DND-41 (cell line): ENCODE data around the gene RHOJ.

Experiments used
- ATAC-seq: fragments of 200-7000 bp; cut with Tn5 transposase; 3 replicates; pipeline ENCODE4 v1.9.1; 2021; ENCODE audit warnings: low read depth; ENCODE audit not compliant: insufficient read depth
- DNase-seq: peaks from one replicate; pipeline ENCODE4 v3.0.0-alpha.2; 2020
- H2AFZ ChIP-seq: 2 replicates; pipeline ENCODE4 v1.6.0; 2012; ENCODE audit warnings: low read depth, low read length
- H3K27ac ChIP-seq: 2 replicates; pipeline ENCODE4 v1.5.1; 2012; ENCODE audit warnings: low read length, inconsistent platforms
- H3K27me3 ChIP-seq: fragments of 200-600 bp; sonication (generic); 2 replicates; pipeline ENCODE4 v1.6.0; 2012; ENCODE audit warnings: low read length, mild to moderate bottlenecking, inconsistent platforms; ENCODE audit not compliant: insufficient read depth, poor library complexity
- H3K36me3 ChIP-seq: 2 replicates; pipeline ENCODE4 v1.5.1; 2012; ENCODE audit warnings: low read length, inconsistent platforms; ENCODE audit not compliant: insufficient read depth
- H3K4me1 ChIP-seq: 2 replicates; pipeline ENCODE4 v1.5.1; 2012; ENCODE audit warnings: mild to moderate bottlenecking, low read length; ENCODE audit not compliant: insufficient read depth
- H3K4me2 ChIP-seq: 2 replicates; pipeline ENCODE4 v1.6.0; 2012; ENCODE audit warnings: mild to moderate bottlenecking, moderate library complexity, low read length, inconsistent platforms; ENCODE audit not compliant: insufficient read depth
- H3K4me3 ChIP-seq, 2 experiments: fragments of 200-600 bp in 1 of 2; shearing (Covaris generic) in 1 of 2; 2 replicates each; pipeline ENCODE4 v1.5.1; 2012 to 2016; ENCODE audit warnings: inconsistent platforms in 2 of 2, low read length in 2 of 2, mild to moderate bottlenecking in 2 of 2, low read depth in 1 of 2, moderate library complexity in 1 of 2
- H3K79me2 ChIP-seq: 2 replicates; pipeline ENCODE4 v1.6.0; 2012; ENCODE audit warnings: low read length, inconsistent platforms; ENCODE audit not compliant: insufficient read depth
- H3K9ac ChIP-seq: 2 replicates; pipeline ENCODE4 v1.6.0; 2012; ENCODE audit warnings: low read depth, mild to moderate bottlenecking, inconsistent platforms, low read length, moderate library complexity
- H3K9me3 ChIP-seq: 2 replicates; pipeline ENCODE4 v1.5.1; 2012; ENCODE audit warnings: low read length, moderate library complexity, mild to moderate bottlenecking, inconsistent platforms; ENCODE audit not compliant: insufficient read depth, severe bottlenecking
- H4K20me1 ChIP-seq: 2 replicates; pipeline ENCODE4 v1.6.0; 2012; ENCODE audit warnings: low read length; ENCODE audit not compliant: insufficient read depth
- EZH2 ChIP-seq: IDR thresholded peaks from 3 replicates; pipeline ENCODE4 v1.6.1; 2012; ENCODE audit warnings: borderline replicate concordance, low read depth, mild to moderate bottlenecking, moderate library complexity, low read length, inconsistent platforms; ENCODE audit not compliant: severe bottlenecking
- TF ChIP-seq, protein P1 (sequence below): IDR thresholded peaks from 2 replicates; pipeline ENCODE4 v1.5.1; 2012; ENCODE audit warnings: borderline replicate concordance, low read length, moderate library complexity, mild to moderate bottlenecking; ENCODE audit not compliant: poor library complexity, severe bottlenecking; ENCODE audit errors: extremely low read depth

The RHOJ gene

DNA sequence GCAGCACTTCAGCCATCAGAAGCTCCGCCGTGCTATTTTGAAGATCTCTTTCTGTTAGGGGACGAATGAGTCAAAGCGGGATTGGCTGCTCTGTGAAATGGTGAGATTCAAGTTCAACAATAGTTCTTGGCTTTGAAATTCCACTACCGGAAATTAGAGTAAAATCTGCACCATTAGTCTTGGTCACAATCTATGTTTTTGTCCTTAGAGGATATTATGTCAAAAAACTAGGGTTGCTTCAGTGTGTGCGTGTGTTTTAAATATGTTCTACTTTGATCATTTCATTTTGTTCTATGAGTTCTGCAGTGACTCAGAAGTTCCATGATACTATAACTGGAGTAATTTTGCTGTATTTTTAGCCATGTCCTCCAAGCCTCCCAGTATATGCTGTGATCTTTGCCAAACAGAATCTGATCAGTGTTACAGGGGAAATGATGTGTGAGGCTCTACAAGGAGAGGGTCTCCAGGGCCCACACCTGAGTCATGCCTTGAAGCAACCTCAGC is 91.9 kb downstream of the RHOJ start:
- Histone ChIP-seq H3K79me2 (no peaks in the 10 kb centered on the region), H3K4me3 (no peak overlapping the region), H3K27me3 (no peaks in the 10 kb centered on the region), H2AFZ (no peak overlapping the region), H3K36me3 (no peaks in the 10 kb centered on the region), H3K27ac (no peak overlapping the region), H3K9ac (no peak overlapping the region), H4K20me1 (no peaks in the 10 kb centered on the region), H3K4me2 (no peak overlapping the region), H3K4me1 (no peaks in the 10 kb centered on the region), H3K9me3 (no peaks in the 10 kb centered on the region)
- ATAC-seq (no peak), DNase-seq (no peak)
- TF ChIP-seq, protein P1, sequence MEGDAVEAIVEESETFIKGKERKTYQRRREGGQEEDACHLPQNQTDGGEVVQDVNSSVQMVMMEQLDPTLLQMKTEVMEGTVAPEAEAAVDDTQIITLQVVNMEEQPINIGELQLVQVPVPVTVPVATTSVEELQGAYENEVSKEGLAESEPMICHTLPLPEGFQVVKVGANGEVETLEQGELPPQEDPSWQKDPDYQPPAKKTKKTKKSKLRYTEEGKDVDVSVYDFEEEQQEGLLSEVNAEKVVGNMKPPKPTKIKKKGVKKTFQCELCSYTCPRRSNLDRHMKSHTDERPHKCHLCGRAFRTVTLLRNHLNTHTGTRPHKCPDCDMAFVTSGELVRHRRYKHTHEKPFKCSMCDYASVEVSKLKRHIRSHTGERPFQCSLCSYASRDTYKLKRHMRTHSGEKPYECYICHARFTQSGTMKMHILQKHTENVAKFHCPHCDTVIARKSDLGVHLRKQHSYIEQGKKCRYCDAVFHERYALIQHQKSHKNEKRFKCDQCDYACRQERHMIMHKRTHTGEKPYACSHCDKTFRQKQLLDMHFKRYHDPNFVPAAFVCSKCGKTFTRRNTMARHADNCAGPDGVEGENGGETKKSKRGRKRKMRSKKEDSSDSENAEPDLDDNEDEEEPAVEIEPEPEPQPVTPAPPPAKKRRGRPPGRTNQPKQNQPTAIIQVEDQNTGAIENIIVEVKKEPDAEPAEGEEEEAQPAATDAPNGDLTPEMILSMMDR: no peak
- TF ChIP-seq EZH2: no peak

- Histone ChIP-seq H3K4me1 (no peaks in the 10 kb centered on the region), H2AFZ (no peak overlapping the region), H3K27ac (no peak overlapping the region), H3K79me2 (no peaks in the 10 kb centered on the region), H3K4me3 (no peak overlapping the region), H3K4me2 (no peak overlapping the region), H3K9ac (no peak overlapping the region), H4K20me1 (no peaks in the 10 kb centered on the region), H3K36me3 (no peaks in the 10 kb centered on the region), H3K9me3 (no peaks in the 10 kb centered on the region), H3K27me3 (no peaks in the 10 kb centered on the region)
- no peak for ATAC-seq
- no peak for TF ChIP-seq EZH2
- TF ChIP-seq, protein P1: no peak
- DNase-seq: no peak
These were observed 93.3 kb downstream of the RHOJ start for GRCh38 chr14:63297372-63298063.

DNA sequence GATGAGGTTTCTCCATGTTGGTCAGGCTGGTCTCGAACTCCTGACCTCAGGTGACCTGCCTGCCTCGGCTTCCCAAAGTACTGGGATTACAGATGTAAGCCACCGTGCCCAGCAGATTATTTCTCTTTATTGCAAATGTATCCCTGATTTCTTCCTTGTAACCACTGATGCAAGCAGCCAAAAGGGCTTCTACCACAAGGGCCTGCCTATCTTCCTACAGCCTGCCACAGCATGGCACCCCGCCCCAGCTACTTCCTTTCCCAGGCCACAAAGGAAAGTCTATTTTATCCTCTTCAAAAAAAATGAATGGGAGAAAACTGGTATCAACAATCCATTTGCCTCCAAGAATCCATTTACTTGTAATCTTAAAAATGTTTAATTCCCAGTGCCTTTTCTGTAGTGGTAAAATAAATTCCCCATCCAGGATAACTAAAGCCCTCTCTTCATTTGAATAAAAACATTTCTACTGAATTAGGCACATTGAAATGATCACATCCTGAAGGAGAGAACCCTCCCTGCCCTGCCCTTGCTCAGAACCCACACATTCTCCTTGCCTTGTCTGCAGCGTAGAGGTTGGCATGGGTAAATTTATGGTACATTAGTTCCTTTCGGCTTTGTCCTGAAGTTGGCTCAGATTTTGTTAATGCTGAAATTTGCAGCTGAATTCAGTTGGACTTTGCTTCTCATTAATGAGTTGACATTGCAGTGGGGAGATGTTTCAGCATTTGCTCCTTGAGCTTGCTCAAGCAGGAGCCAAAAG is 95.3 kb downstream of the RHOJ start:
- H3K79me2 ChIP-seq: no peaks in the 10 kb centered on the region
- H4K20me1 ChIP-seq: no peaks in the 10 kb centered on the region
- DNase-seq: no peak
- H3K36me3 ChIP-seq: no peaks in the 10 kb centered on the region
- no peak overlapping the region for H3K4me3 ChIP-seq
- H3K9me3 ChIP-seq: no peaks in the 10 kb centered on the region
- H3K27me3 ChIP-seq: no peaks in the 10 kb centered on the region
- H3K4me1 ChIP-seq: no peaks in the 10 kb centered on the region
- H2AFZ ChIP-seq: no peak overlapping the region
- H3K4me2 ChIP-seq: no peak overlapping the region
- no peak overlapping the region for H3K27ac ChIP-seq
- H3K9ac ChIP-seq: no peak overlapping the region
- no peak for ATAC-seq
- TF ChIP-seq EZH2: no peak
- TF ChIP-seq, protein P1: no peak
